Peyer's patch (tissue), 4 donors: ENCODE results near the gene HSD17B14. TPM values are rescaled to one million over a fixed set of nuclear protein-coding genes. Genes with fewer than 3 reads are reported as not detected.

Experiments used
- DNase-seq, 3 donors: peaks; one replicate each; pipeline ENCODE4 v3.0.0-alpha.2; 2017 to 2019
- H3K27ac ChIP-seq, 4 donors: fragments of 200-600 bp; sonication (generic); one replicate each; pipeline ENCODE4 v1.5.1; 2016 to 2019
- H3K27me3 ChIP-seq, 2 donors: fragments of 200-600 bp; sonication (generic); one replicate each; pipeline ENCODE4 v1.5.1; 2019
- H3K36me3 ChIP-seq, 3 donors: fragments of 200-600 bp; sonication (generic); one replicate each; pipeline ENCODE4 v1.5.1; 2016 to 2019
- H3K4me1 ChIP-seq, 4 donors: fragments of 200-600 bp; sonication (generic); one replicate each; pipeline ENCODE4 v1.5.1; 2016 to 2019
- H3K4me3 ChIP-seq, 4 donors: fragments of 200-600 bp; sonication (generic); 1 replicate in 3 of 4; 2 replicates in 1 of 4; pipeline ENCODE4 v1.5.1; 2016 to 2019; ENCODE audit warnings: mild to moderate bottlenecking in 1 of 4
- H3K9me3 ChIP-seq, 4 donors: fragments of 200-600 bp; sonication (generic); one replicate each; pipeline ENCODE4 v1.5.1; 2016 to 2019; ENCODE audit warnings: mild to moderate bottlenecking in 1 of 4
- CTCF ChIP-seq, 6 experiments: fragments of 450-650 bp in 4 of 6; fragments of 200-600 bp in 2 of 6; sonication (generic) in 1 of 6; IDR thresholded peaks; one replicate each; pipeline ENCODE4 v1.5.1; 2017 to 2019; ENCODE audit warnings: antibody characterized with exemption in 6 of 6, mild to moderate bottlenecking in 3 of 6, moderate library complexity in 1 of 6
- POLR2A ChIP-seq, 2 donors: fragments of 450-650 bp; IDR thresholded peaks; one replicate each; pipeline ENCODE4 v1.5.1; 2017; ENCODE audit warnings: antibody characterized with exemption in 2 of 2, mild to moderate bottlenecking in 2 of 2, moderate library complexity in 2 of 2
- total RNA-seq, 4 donors: library from RNA; depleted of rRNA; stranded (reverse); fragments of >200 nt; gene quantifications; one replicate each; pipeline ENCODE4 v1.1.0, GENCODE V29; 2016

The HSD17B14 gene
- total RNA-seq, 4 donors from 2014 or later: 2.0 to 8.8 (median 2.8) TPM; not detected in 1

GRCh38 chr19:48830088-48830487 lies 6.2 kb downstream of the HSD17B14 start:
- H3K9me3 ChIP-seq: no peaks in the 10 kb centered on the region
- no peak for DNase-seq
- no peak overlapping the region for H3K4me3 ChIP-seq
- H3K4me1 ChIP-seq: no peaks in the 10 kb centered on the region
- H3K27me3 ChIP-seq: no peaks in the 10 kb centered on the region
- no peak for TF ChIP-seq CTCF (IDR thresholded peaks at IDR 0.05)
- TF ChIP-seq POLR2A (IDR thresholded peaks at IDR 0.05): no peak
- H3K27ac ChIP-seq: no peak overlapping the region
- no peaks in the 10 kb centered on the region for H3K36me3 ChIP-seq

DNA sequence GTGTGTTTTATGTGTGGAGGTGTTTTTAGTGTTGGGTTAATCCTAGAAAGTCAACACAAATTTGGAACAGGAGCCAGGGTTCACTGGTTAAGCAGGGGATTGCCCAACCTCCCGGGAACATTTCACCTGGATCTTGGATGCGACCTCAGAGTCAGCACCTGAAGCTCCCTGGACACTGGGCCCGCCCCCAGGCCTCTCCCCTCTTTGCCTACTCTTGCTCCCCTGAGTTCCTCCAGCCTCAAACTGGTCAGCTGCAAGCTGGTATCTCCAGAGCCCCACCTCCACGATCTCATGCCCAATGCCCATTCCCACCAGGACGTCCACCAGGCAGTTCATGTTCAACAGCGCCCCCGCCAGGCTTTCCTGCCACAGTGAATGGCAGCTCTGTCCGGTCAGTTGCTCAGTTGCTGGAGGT lies 9.7 kb downstream of the HSD17B14 start:
- TF ChIP-seq POLR2A (IDR thresholded peaks at IDR 0.05) (no peak), CTCF (IDR thresholded peaks at IDR 0.05) (no peak)
- Histone ChIP-seq H3K27ac (no peak overlapping the region), H3K27me3 (no peaks in the 10 kb centered on the region), H3K4me3 (no peak overlapping the region), H3K36me3 (no peaks in the 10 kb centered on the region), H3K4me1 (no peaks in the 10 kb centered on the region), H3K9me3 (no peaks in the 10 kb centered on the region)
- no peak for DNase-seq

GRCh38 chr19:48822514-48822913 lies 13.8 kb downstream of the HSD17B14 start:
- Histone ChIP-seq H3K4me1 (peaks cover 0 to 10% (median 0%) of the 10 kb centered on the region in 4 donors), H3K36me3 (no peaks in the 10 kb centered on the region), H3K9me3 (no peaks in the 10 kb centered on the region), H3K27me3 (no peaks in the 10 kb centered on the region), H3K27ac (no peak overlapping the region), H3K4me3 (no peak overlapping the region)
- DNase-seq: no peak
- TF ChIP-seq POLR2A (IDR thresholded peaks at IDR 0.05) (no peak), CTCF (IDR thresholded peaks at IDR 0.05) (no peak)

DNA sequence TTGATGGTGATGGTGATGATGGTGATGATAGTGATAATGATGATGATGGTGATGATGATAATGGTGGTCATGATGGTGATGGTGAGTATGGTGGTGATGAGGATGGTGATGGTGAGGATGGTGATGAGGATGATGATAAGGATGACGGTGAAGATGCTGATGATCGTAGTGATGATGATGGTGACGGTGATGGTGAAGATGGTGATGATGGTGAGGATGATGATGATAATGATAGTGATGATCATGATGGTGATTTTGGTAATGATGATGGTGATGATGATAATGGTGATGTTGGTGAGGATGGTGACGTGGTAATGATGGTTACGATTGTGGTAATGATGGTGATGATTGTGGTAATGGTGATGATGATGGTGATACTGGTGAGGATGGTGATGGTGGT lies 14.7 kb downstream of the HSD17B14 start:
- Histone ChIP-seq H3K9me3 (no peaks in the 10 kb centered on the region), H3K36me3 (no peaks in the 10 kb centered on the region)

DNA sequence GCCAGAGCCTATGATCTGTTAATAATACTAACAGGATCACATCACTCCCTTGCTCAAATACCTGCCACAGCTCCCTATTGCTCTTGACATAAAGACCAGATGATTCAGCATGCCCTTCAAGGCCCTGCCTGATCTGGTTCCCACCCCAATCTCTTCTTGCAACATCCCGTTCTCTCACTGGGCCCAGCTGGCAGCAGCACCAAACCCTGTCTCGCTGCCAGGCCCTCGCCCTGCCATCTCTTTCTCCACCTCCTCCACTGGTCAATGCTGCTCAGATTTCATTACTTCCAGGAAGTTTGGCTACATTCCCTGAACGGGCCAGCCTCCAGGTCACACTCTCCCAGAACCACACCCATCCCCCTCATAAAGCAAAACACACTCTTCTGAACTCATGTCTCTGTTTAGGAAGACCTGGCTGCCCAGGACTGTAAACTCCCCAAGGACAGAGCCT lies 16.9 kb downstream of the HSD17B14 start:
- peaks cover 0 to 24% (median 0%) of the 10 kb centered on the region in 4 donors for H3K4me1 ChIP-seq

More for the DNA sequence above, 14.7 kb downstream of the HSD17B14 start:
- TF ChIP-seq POLR2A (IDR thresholded peaks at IDR 0.05): no peak
- no peak for TF ChIP-seq CTCF (IDR thresholded peaks at IDR 0.05)
- Histone ChIP-seq H3K4me3 (no peak overlapping the region), H3K27ac (no peak overlapping the region), H3K4me1 (peaks cover 0 to 10% (median 0%) of the 10 kb centered on the region in 4 donors), H3K27me3 (no peaks in the 10 kb centered on the region)
- DNase-seq: no peak

More for the DNA sequence above, 16.9 kb downstream of the HSD17B14 start:
- Histone ChIP-seq H3K4me3 (no peak overlapping the region), H3K27me3 (no peaks in the 10 kb centered on the region), H3K27ac (peak overlapping the region in 3 of 4 donors; percentile 50 to 61 (median 58)), H3K36me3 (no peaks in the 10 kb centered on the region), H3K9me3 (no peaks in the 10 kb centered on the region)
- TF ChIP-seq CTCF (IDR thresholded peaks at IDR 0.05) (no peak), POLR2A (IDR thresholded peaks at IDR 0.05) (no peak)
- DNase-seq: peak in 2 of 3 donors; percentile 76 to 84
